Measurements from ENCODE around the gene TNRC6C. TPM values are rescaled to one million over a fixed set of nuclear protein-coding genes. Genes with fewer than 3 reads are reported as not detected.
"Not testable (repeated sequence)": the region's sequence is repeated elsewhere in the genome, so short reads cannot be mapped to it uniquely, and the experiment has no call there.

The TNRC6C gene
- total RNA-seq, 4 donors from 2014 or later: 6.4 to 20.5 (median 10.5) TPM

- no peak for DNase-seq (ENCODE audit: low spot score)
- no peak for TF ChIP-seq CTCF (IDR thresholded peaks at IDR 0.05)
- no peak for ATAC-seq (ENCODE audit: low FRiP score)
Measured at GRCh38 chr17:78114831-78115723, 156.6 kb downstream of the TNRC6C start.

GRCh38 chr17:78115803-78116202, 157.3 kb downstream of the TNRC6C start:
- ATAC-seq (ENCODE audit: low FRiP score); DNase-seq (ENCODE audit: low spot score): not testable (repeated sequence)

- TF ChIP-seq CTCF (IDR thresholded peaks at IDR 0.05): no peak
- ATAC-seq (ENCODE audit: low FRiP score) (no peak), DNase-seq (ENCODE audit: low spot score) (no peak)
Measured at GRCh38 chr17:78116411-78116810, 157.9 kb downstream of the TNRC6C start.

DNA sequence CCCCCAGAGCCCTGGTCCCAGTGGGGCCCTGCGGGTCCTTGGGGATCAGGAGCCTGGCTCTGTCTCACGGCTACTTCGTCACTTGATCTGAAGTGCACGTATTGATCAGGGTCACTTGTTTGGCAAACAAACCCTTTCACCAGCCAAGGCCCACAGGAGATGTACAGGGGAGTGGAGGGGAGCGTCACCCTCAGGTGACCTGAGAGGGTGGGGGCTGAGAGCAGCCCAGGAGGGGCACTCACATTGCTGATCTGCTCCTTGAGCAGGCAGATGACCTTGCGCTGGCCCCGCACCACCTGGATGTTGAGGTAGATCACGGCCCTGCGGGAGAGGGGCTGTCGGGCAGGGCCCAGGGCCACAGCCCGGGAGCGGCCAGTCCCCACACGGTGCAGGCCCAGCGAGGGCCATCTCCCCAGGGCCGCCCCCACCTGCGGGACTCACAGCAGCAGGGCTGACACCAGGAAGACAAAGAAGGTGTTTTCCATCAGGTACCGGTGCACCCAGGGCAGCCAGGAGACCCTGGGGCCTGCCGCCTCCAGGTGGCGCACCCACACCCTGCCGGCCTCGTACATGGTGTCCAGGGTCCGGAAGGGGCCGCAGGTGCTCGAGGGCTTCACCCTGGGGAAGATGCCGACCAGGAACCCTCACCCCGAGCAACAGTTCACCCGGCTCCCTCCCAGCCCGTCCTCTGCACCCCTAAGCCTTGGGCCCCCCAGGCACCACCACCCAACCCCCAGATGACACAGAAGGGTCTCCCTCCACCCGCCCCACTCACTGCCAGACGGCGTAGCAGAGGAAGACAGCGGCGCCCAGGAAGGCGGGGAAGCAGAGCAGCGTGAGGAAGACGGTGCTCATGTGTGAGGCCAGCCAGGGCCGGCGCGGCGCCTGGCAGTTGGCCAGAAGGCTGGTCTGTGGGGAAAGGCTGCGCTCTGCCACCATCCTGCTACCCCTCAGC, 158.8 kb downstream of the TNRC6C start:
- TF ChIP-seq CTCF (IDR thresholded peaks at IDR 0.05): no peak
- ATAC-seq (ENCODE audit: low FRiP score) (no peak), DNase-seq (ENCODE audit: low spot score) (no peak)

- no peak for ATAC-seq (ENCODE audit: low FRiP score)
- no peak for DNase-seq (ENCODE audit: low spot score)
- TF ChIP-seq CTCF (IDR thresholded peaks at IDR 0.05): no peak
Measured at GRCh38 chr17:78118801-78119241, 160.3 kb downstream of the TNRC6C start.

- TF ChIP-seq CTCF (IDR thresholded peaks at IDR 0.05): no peak
- no peak for DNase-seq (ENCODE audit: low spot score)
- ATAC-seq (ENCODE audit: low FRiP score): no peak
Measured at GRCh38 chr17:78120537-78120936, 162.0 kb downstream of the TNRC6C start.

Data from omental fat pad (tissue), 4 donors.